Smooth muscle cell (in vitro differentiated cells): ENCODE measurements around the gene FRAS1. TPM values are rescaled to one million over a fixed set of nuclear protein-coding genes. Genes with fewer than 3 reads are reported as not detected.
A peak's percentile ranks its signal among the peaks of the same experiment; 100 is the strongest.

Experiments
- DNase-seq: peaks from one replicate; lab custom pipeline; 2025; ENCODE audit not compliant: unreplicated experiment; lab: John Stamatoyannopoulos, UW
- H2AFZ ChIP-seq: fragments of 200-600 bp; sonication (generic); 2 replicates; pipeline ENCODE4 v1.6.0; 2016; ENCODE audit warnings: antibody characterized with exemption, low read depth, mild to moderate bottlenecking
- H3F3A ChIP-seq: fragments of 200-600 bp; sonication (generic); 2 replicates; pipeline ENCODE4 v1.6.0; 2017; ENCODE audit warnings: antibody characterized with exemption, low read depth
- H3K27ac ChIP-seq: fragments of 200-600 bp; sonication (generic); 2 replicates; pipeline ENCODE4 v1.5.1; 2016; ENCODE audit warnings: low read depth, mild to moderate bottlenecking
- H3K27me3 ChIP-seq: fragments of 200-600 bp; sonication (generic); 2 replicates; pipeline ENCODE4 v1.6.1; 2016; ENCODE audit warnings: low read depth, mild to moderate bottlenecking
- H3K36me3 ChIP-seq: fragments of 200-600 bp; sonication (generic); 2 replicates; pipeline ENCODE4 v1.5.1; 2016; ENCODE audit warnings: low read depth
- H3K4me1 ChIP-seq: fragments of 200-600 bp; sonication (generic); 2 replicates; pipeline ENCODE4 v1.5.1; 2016; ENCODE audit warnings: low read depth
- H3K4me2 ChIP-seq: fragments of 200-600 bp; sonication (generic); 2 replicates; pipeline ENCODE4 v1.6.0; 2016; ENCODE audit warnings: mild to moderate bottlenecking
- H3K4me3 ChIP-seq: fragments of 200-600 bp; sonication (generic); 2 replicates; pipeline ENCODE4 v1.5.1; 2016; ENCODE audit warnings: mild to moderate bottlenecking
- H3K79me2 ChIP-seq: fragments of 200-600 bp; sonication (generic); 2 replicates; pipeline ENCODE4 v1.6.0; 2016; ENCODE audit warnings: low read depth, mild to moderate bottlenecking
- H3K9ac ChIP-seq: fragments of 200-600 bp; sonication (generic); 2 replicates; pipeline ENCODE4 v1.6.0; 2016; ENCODE audit warnings: low read depth
- H3K9me3 ChIP-seq: fragments of 200-600 bp; sonication (generic); replicated peaks from 2 replicates; pipeline ENCODE4 v1.5.1; 2016; ENCODE audit warnings: low read depth
- H4K20me1 ChIP-seq: fragments of 200-600 bp; sonication (generic); 2 replicates; pipeline ENCODE4 v1.6.0; 2016; ENCODE audit warnings: low read depth
- WGBS: methylation state at CpG from one replicate; pipeline ENCODE4 v1.1.7; 2016; ENCODE audit warnings: low lambda C conversion rate; 5-methylcytosine and 5-hydroxymethylcytosine counted together
- polyA plus RNA-seq: library from polyadenylated mRNA; unstranded; fragments of >200 nt; fragmentation: Nextera tagmentation; extraction: Ambion mirVana; gene quantifications from 2 replicates; pipeline ENCODE4 v1.2.1, GENCODE V29; 2016
- total RNA-seq: library from RNA; depleted of rRNA; stranded (reverse); fragments of >200 nt; gene quantifications from 2 replicates; pipeline ENCODE4 v1.2.3, GENCODE V29; 2014
- TF ChIP-seq, protein P1 (sequence below): fragments of 200-600 bp; sonication (generic); IDR thresholded peaks from 2 replicates; pipeline ENCODE4 v1.5.1; 2017; ENCODE audit warnings: borderline replicate concordance, mild to moderate bottlenecking, antibody characterized with exemption; ENCODE audit not compliant: insufficient read depth, poor library complexity, severe bottlenecking

Gene FRAS1
- total and polyA plus RNA-seq, 2 experiments from 2014 or later, result 0.55 to 8.1 TPM

DNA sequence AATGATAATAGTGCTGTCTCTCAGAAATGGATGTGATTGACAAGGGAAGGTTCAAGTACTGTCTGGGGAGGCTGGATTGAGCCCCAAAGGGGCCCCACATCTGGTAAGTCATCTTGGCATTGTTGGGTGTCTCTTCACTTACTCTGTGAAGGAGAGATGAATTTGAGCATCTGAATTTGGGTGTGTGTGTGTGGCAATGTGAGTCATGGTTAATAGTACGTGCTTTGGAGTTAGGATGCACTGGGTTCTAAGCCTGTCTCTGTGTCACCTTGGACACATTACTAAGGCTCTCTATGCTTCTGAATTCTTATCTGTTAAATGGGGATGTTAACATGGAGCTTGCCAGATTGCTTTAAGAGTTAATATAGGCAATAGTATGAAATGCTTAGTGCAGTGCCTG lies 80.4 kb downstream of the FRAS1 start:
- Histone ChIP-seq H3K4me2 (no peak overlapping the region), H3K36me3 (no peaks in the 10 kb centered on the region), H3K27me3 (no peaks in the 10 kb centered on the region), H2AFZ (no peak overlapping the region), H4K20me1 (no peaks in the 10 kb centered on the region), H3K79me2 (peaks cover 4% of the 10 kb centered on the region), H3F3A (no peaks in the 10 kb centered on the region), H3K4me1 (no peaks in the 10 kb centered on the region), H3K27ac (no peak overlapping the region), H3K4me3 (no peak overlapping the region), H3K9ac (no peak overlapping the region), H3K9me3 (no peaks in the 10 kb centered on the region)
- DNase-seq, result no peak
- 58% methylated on average over 1 of the region's 1 CpG for WGBS
- TF ChIP-seq, protein P1, sequence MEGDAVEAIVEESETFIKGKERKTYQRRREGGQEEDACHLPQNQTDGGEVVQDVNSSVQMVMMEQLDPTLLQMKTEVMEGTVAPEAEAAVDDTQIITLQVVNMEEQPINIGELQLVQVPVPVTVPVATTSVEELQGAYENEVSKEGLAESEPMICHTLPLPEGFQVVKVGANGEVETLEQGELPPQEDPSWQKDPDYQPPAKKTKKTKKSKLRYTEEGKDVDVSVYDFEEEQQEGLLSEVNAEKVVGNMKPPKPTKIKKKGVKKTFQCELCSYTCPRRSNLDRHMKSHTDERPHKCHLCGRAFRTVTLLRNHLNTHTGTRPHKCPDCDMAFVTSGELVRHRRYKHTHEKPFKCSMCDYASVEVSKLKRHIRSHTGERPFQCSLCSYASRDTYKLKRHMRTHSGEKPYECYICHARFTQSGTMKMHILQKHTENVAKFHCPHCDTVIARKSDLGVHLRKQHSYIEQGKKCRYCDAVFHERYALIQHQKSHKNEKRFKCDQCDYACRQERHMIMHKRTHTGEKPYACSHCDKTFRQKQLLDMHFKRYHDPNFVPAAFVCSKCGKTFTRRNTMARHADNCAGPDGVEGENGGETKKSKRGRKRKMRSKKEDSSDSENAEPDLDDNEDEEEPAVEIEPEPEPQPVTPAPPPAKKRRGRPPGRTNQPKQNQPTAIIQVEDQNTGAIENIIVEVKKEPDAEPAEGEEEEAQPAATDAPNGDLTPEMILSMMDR, result no peak

DNA sequence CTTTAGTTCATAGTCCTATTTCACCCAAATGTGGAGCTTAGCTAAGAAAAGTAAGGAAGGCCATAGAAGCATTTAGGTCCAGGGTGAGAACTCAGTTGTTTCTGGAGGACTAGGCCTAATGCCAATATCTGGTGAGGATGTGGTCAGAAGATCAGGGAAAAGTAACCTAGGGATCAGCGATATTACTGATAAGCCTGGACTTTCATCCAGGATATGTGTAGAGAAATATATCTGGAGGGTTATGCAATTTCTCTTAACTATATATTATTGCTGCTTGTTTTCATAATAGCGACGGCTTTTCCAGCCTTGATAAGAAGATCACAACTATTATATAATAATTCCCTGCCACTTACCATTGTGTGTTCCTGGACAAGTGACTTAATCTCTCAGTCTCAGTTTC lies 81.1 kb downstream of the FRAS1 start:
- H3K9me3 ChIP-seq, result no peaks in the 10 kb centered on the region
- peak overlapping the region; percentile 38 for H3K4me2 ChIP-seq
- H2AFZ ChIP-seq, result no peak overlapping the region
- 64% methylated on average over 3 of the region's 3 CpGs for WGBS
- H3K27me3 ChIP-seq, result no peaks in the 10 kb centered on the region
- H3F3A ChIP-seq, result no peaks in the 10 kb centered on the region
- no peak for DNase-seq
- peaks cover 4% of the 10 kb centered on the region for H3K79me2 ChIP-seq
- no peak overlapping the region for H3K9ac ChIP-seq
- no peaks in the 10 kb centered on the region for H4K20me1 ChIP-seq
- TF ChIP-seq, protein P1, result no peak
- no peak overlapping the region for H3K27ac ChIP-seq
- H3K4me3 ChIP-seq, result no peak overlapping the region
- H3K4me1 ChIP-seq, result no peaks in the 10 kb centered on the region
- no peaks in the 10 kb centered on the region for H3K36me3 ChIP-seq

DNA sequence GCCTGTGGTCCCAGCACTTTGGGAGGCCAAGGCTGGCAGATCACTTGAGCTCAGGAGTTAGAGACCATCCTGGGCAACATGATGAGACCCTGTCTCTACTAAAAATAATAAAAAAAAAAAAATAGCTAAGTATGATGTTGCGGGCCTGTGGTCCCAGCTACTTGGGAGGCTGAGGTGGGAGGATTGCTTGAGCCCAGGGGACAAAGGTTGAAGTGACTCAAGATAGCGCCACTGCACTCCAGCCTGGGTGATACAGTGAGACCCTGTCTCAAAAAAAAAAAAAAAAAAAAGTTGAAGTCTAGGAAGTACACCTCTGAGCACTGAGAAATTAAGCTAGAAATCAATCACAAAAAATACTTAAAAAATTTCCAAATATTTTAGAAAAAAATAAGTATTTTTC lies 86.5 kb downstream of the FRAS1 start:
- TF ChIP-seq, protein P1, result no peak
- Histone ChIP-seq H3K4me3 (no peak overlapping the region), H3K4me2 (no peak overlapping the region), H3K27me3 (no peaks in the 10 kb centered on the region), H3K4me1 (no peaks in the 10 kb centered on the region), H3K9ac (no peak overlapping the region), H4K20me1 (no peaks in the 10 kb centered on the region), H2AFZ (no peak overlapping the region), H3K27ac (no peak overlapping the region), H3K36me3 (no peaks in the 10 kb centered on the region), H3K79me2 (no peaks in the 10 kb centered on the region), H3F3A (peaks cover 4% of the 10 kb centered on the region), H3K9me3 (no peaks in the 10 kb centered on the region)
- DNase-seq, result no peak
- WGBS, result 100% methylated on average over 2 of the region's 2 CpGs

DNA sequence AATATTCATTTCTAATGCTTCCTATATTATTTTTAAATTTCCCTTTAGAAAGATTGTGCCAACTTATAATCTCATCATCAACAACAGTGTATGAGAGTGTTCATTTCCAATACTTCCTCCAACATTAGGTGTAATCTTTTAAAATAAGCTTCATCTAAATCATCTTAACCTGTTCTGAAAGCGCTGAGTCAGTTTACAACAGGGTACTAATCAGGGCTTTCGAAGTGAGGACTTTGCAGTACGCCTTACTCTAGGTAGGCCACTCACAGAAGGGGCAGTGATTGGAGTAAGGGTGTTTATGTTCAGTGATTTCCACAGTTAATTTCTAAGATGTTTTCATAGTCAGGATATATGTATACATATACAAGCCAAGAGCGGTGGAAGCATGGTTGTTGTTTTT lies 87.9 kb downstream of the FRAS1 start:
- H3K36me3 ChIP-seq, result no peaks in the 10 kb centered on the region
- peaks cover 2% of the 10 kb centered on the region for H3K4me1 ChIP-seq
- H4K20me1 ChIP-seq, result no peaks in the 10 kb centered on the region
- peaks cover 8% of the 10 kb centered on the region for H3F3A ChIP-seq
- TF ChIP-seq, protein P1, result no peak
- H3K4me2 ChIP-seq, result no peak overlapping the region
- no peak overlapping the region for H3K27ac ChIP-seq
- DNase-seq, result no peak
- H2AFZ ChIP-seq, result peak overlapping the region; percentile 54
- WGBS, result 85% methylated on average over 4 of the region's 4 CpGs
- H3K9ac ChIP-seq, result no peak overlapping the region
- no peaks in the 10 kb centered on the region for H3K9me3 ChIP-seq
- H3K79me2 ChIP-seq, result no peaks in the 10 kb centered on the region
- no peak overlapping the region for H3K4me3 ChIP-seq
- H3K27me3 ChIP-seq, result no peaks in the 10 kb centered on the region
